ENCODE measurements around the gene COLEC11.

Gene COLEC11

GRCh38 chr2:3585261-3586109 lies 9.4 kb upstream of the COLEC11 start:
- no peak for DNase-seq (ENCODE audit: low read depth in 2 of 2)

- no peak for DNase-seq (ENCODE audit: low read depth in 2 of 2)
These were observed 8.7 kb upstream of the COLEC11 start for GRCh38 chr2:3586220-3586619.

GRCh38 chr2:3587021-3587420 lies 7.9 kb upstream of the COLEC11 start:
- no peak for DNase-seq (ENCODE audit: low read depth in 2 of 2)

GRCh38 chr2:3587432-3587831 lies 7.5 kb upstream of the COLEC11 start:
- no peak for DNase-seq (ENCODE audit: low read depth in 2 of 2)

- no peak for DNase-seq (ENCODE audit: low read depth in 2 of 2)
These were observed 6.8 kb upstream of the COLEC11 start for GRCh38 chr2:3588084-3588483.

- no peak for DNase-seq (ENCODE audit: low read depth in 2 of 2)
These were observed 5.8 kb upstream of the COLEC11 start for GRCh38 chr2:3589086-3589485.

- DNase-seq (ENCODE audit: low read depth in 2 of 2) = no peak
These were observed 492 bp downstream of the COLEC11 start for GRCh38 chr2:3595404-3595803.

GRCh38 chr2:3595985-3596384 lies 1.1 kb downstream of the COLEC11 start:
- peak in 1 of 2 donors; percentile 38 for DNase-seq (ENCODE audit: low read depth in 2 of 2)

GRCh38 chr2:3596901-3597417 lies 2.0 kb downstream of the COLEC11 start:
- DNase-seq (ENCODE audit: low read depth in 2 of 2) = no peak

- DNase-seq (ENCODE audit: low read depth in 2 of 2) = no peak
These were observed 2.7 kb downstream of the COLEC11 start for GRCh38 chr2:3597567-3597966.

GRCh38 chr2:3598197-3598910 lies 3.4 kb downstream of the COLEC11 start:
- DNase-seq (ENCODE audit: low read depth in 2 of 2) = no peak

GRCh38 chr2:3598912-3599854 lies 4.3 kb downstream of the COLEC11 start:
- DNase-seq (ENCODE audit: low read depth in 2 of 2) = no peak

- DNase-seq (ENCODE audit: low read depth in 2 of 2) = no peak
These were observed 5.4 kb downstream of the COLEC11 start for GRCh38 chr2:3600256-3600855.

- DNase-seq (ENCODE audit: low read depth in 2 of 2) = no peak
These were observed 6.8 kb downstream of the COLEC11 start for GRCh38 chr2:3601561-3602271.

- DNase-seq (ENCODE audit: low read depth in 2 of 2) = no peak
These were observed 7.8 kb downstream of the COLEC11 start for GRCh38 chr2:3602553-3603339.

- DNase-seq (ENCODE audit: low read depth in 2 of 2) = no peak
These were observed 8.8 kb downstream of the COLEC11 start for GRCh38 chr2:3603536-3604206.

GRCh38 chr2:3604207-3604877 lies 9.4 kb downstream of the COLEC11 start:
- no peak for DNase-seq (ENCODE audit: low read depth in 2 of 2)
